Measurements from ENCODE around the gene LBP. TPM values are rescaled to one million over a fixed set of nuclear protein-coding genes. Genes with fewer than 3 reads are reported as not detected.

LBP gene
- under 0.01 TPM in 1 of 2 replicates, not detected in the other for total RNA-seq

GRCh38 chr20:38346247-38346651 is at the start of gene LBP:
Gene LBP, plus strand, starts transcription at chr20:38346482. Its CDS starts 35 bp downstream, at chr20:38346517.

GRCh38 chr20:38303908-38304379 is 42.3 kb upstream of the LBP start, which contains the start of gene BPI:
Gene BPI, plus strand, starts transcription at chr20:38304156. Its CDS starts 68 bp downstream, at chr20:38304224.

Other genes with a start within 250 kb of the LBP start
- gene TGM2, start 181.2 kb upstream of the LBP start, total RNA-seq: 227 and 334 TPM in 2 replicates
- gene KIAA1755, start 85.7 kb upstream of the LBP start, total RNA-seq: 0.09 and 0.22 TPM in 2 replicates
- gene BPI, start 42.3 kb upstream of the LBP start, total RNA-seq: not detected in 2 replicates
- 2.4 and 4.6 TPM in 2 replicates for gene SNHG17, start 88.8 kb downstream of the LBP start, total RNA-seq
- 18.3 and 22.1 TPM in 2 replicates for gene RALGAPB, start 126.4 kb downstream of the LBP start, total RNA-seq
- gene ADIG, start 234.7 kb downstream of the LBP start, total RNA-seq: not detected in 2 replicates